Liver (tissue), 9 donors: ENCODE results near the gene COL5A1. TPM values are rescaled to one million over a fixed set of nuclear protein-coding genes. Genes with fewer than 3 reads are reported as not detected.

Source experiments
- DNase-seq: peaks from one replicate; pipeline ENCODE4 v3.0.0-alpha.2; 2017; ENCODE audit warnings: low spot score
- H3K27ac ChIP-seq, 2 donors: one replicate each; pipeline ENCODE4 v1.7.0; 2013; ENCODE audit warnings: inconsistent platforms in 2 of 2, low read length in 2 of 2, control low read depth in 1 of 2, low read depth in 1 of 2, mild to moderate bottlenecking in 1 of 2
- H3K27me3 ChIP-seq, 4 donors: one replicate each; pipeline versions ENCODE4 v1.6.1 to v1.7.0; 2013; ENCODE audit warnings: low read length in 3 of 4, inconsistent platforms in 1 of 4, mild to moderate bottlenecking in 1 of 4, moderate library complexity in 1 of 4; ENCODE audit not compliant: control insufficient read depth in 4 of 4, insufficient read depth in 4 of 4
- H3K36me3 ChIP-seq, 4 donors: one replicate each; pipeline versions ENCODE4 v1.6.1 to v1.7.0; 2013; ENCODE audit warnings: low read length in 3 of 4, mild to moderate bottlenecking in 3 of 4, low read depth in 1 of 4, moderate library complexity in 1 of 4; ENCODE audit not compliant: control insufficient read depth in 4 of 4, insufficient read depth in 3 of 4
- H3K4me1 ChIP-seq, 4 donors: one replicate each; pipeline versions ENCODE4 v1.6.1 to v1.7.0; 2013; ENCODE audit warnings: low read length in 3 of 4, mild to moderate bottlenecking in 3 of 4, moderate library complexity in 1 of 4; ENCODE audit not compliant: control insufficient read depth in 4 of 4, insufficient read depth in 4 of 4
- H3K4me3 ChIP-seq, 3 donors: one replicate each; pipeline versions ENCODE4 v1.6.1 to v1.7.0; 2013; ENCODE audit warnings: low read length in 3 of 3, control low read depth in 1 of 3, low read depth in 1 of 3, mild to moderate bottlenecking in 1 of 3
- H3K9ac ChIP-seq, 2 donors: one replicate each; pipeline ENCODE4 v1.7.0; 2013; ENCODE audit warnings: low read length in 2 of 2, mild to moderate bottlenecking in 2 of 2, moderate library complexity in 2 of 2, control low read depth in 1 of 2, low read depth in 1 of 2
- H3K9me3 ChIP-seq, 4 donors: one replicate each; pipeline versions ENCODE4 v1.6.1 to v1.7.0; 2013; ENCODE audit warnings: low read length in 3 of 4; ENCODE audit not compliant: control insufficient read depth in 4 of 4
- ATF3 ChIP-seq: IDR thresholded peaks from 2 replicates; pipeline ENCODE4 v1.6.1; 2016; ENCODE audit warnings: antibody characterized with exemption
- CTCF ChIP-seq: fragments of 150-350 bp; IDR thresholded peaks from 2 replicates; pipeline ENCODE4 v1.5.1; 2017; ENCODE audit warnings: improper control_type of control experiment, low read depth, low read length; ENCODE audit not compliant: missing input control
- EGR1 ChIP-seq, 2 donors: IDR thresholded peaks; 2 replicates each; pipeline ENCODE4 v1.6.1; 2016 to 2018; ENCODE audit warnings: antibody characterized with exemption in 2 of 2, low read depth in 2 of 2
- FOXA1 ChIP-seq: IDR thresholded peaks from 2 replicates; pipeline ENCODE4 v1.6.1; 2016; ENCODE audit warnings: antibody characterized with exemption
- FOXA2 ChIP-seq: IDR thresholded peaks from 2 replicates; pipeline ENCODE4 v1.6.1; 2016; ENCODE audit warnings: antibody characterized with exemption
- GABPA ChIP-seq, 2 donors: IDR thresholded peaks in 1 of 2; conservative IDR thresholded peaks in 1 of 2; 2 replicates each; pipeline ENCODE4 v1.6.1; 2016; ENCODE audit warnings: antibody characterized with exemption in 2 of 2, mild to moderate bottlenecking in 1 of 2, moderate library complexity in 1 of 2
- HNF4A ChIP-seq, 2 donors: conservative IDR thresholded peaks; 2 replicates each; pipeline ENCODE4 v1.6.1; 2016; ENCODE audit warnings: antibody characterized with exemption in 2 of 2, mild to moderate bottlenecking in 2 of 2
- MAX ChIP-seq: IDR thresholded peaks from 2 replicates; pipeline ENCODE4 v1.6.1; 2016; ENCODE audit warnings: antibody characterized with exemption
- NR2F2 ChIP-seq: IDR thresholded peaks from 2 replicates; pipeline ENCODE4 v1.6.1; 2016; ENCODE audit warnings: antibody characterized with exemption
- REST ChIP-seq: IDR thresholded peaks from 2 replicates; pipeline ENCODE4 v1.6.1; 2016; ENCODE audit warnings: antibody characterized with exemption, mild to moderate bottlenecking
- RXRA ChIP-seq, 2 donors: IDR thresholded peaks; 2 replicates each; pipeline ENCODE4 v1.6.1; 2017 to 2018; ENCODE audit warnings: antibody characterized with exemption in 2 of 2, mild to moderate bottlenecking in 1 of 2
- SP1 ChIP-seq: IDR thresholded peaks from 2 replicates; pipeline ENCODE4 v1.6.1; 2018; ENCODE audit warnings: antibody characterized with exemption, mild to moderate bottlenecking
- TAF1 ChIP-seq: conservative IDR thresholded peaks from 2 replicates; pipeline ENCODE4 v1.6.1; 2016; ENCODE audit warnings: antibody characterized with exemption, mild to moderate bottlenecking
- YY1 ChIP-seq: IDR thresholded peaks from 2 replicates; pipeline ENCODE4 v1.6.1; 2016; ENCODE audit warnings: antibody characterized with exemption, mild to moderate bottlenecking
- ZBTB33 ChIP-seq: IDR thresholded peaks from 2 replicates; pipeline ENCODE4 v1.6.1; 2016; ENCODE audit warnings: antibody characterized with exemption
- WGBS: extraction: QIAGEN DNeasy Blood & Tissue Kit; methylation state at CpG from one replicate; pipeline ENCODE4 v1.1.7; 2013; 5-methylcytosine and 5-hydroxymethylcytosine counted together
- polyA plus RNA-seq, 2 donors: library from polyadenylated mRNA; stranded (reverse) in 1 of 2; unstranded in 1 of 2; fragments of 200-250 nt in 1 of 2; fragments of >200 nt in 1 of 2; fragmentation: Nextera tagmentation in 1 of 2; extraction: Ambion mirVana in 1 of 2; gene quantifications; one replicate each; pipeline versions ENCODE4 v1.2.1 to v1.2.3, GENCODE V29; 2013 to 2015
- total RNA-seq, 2 donors: library from RNA; depleted of rRNA; stranded (reverse); fragments of >200 nt; gene quantifications; one replicate each; pipeline ENCODE4 v1.2.3, GENCODE V29; 2014
- donor health status: healthy.
- donor health status: healthy.
- donor health status: healthy.
- donor health status: healthy.
- donor health status: healthy.

The COL5A1 gene
- total and polyA plus RNA-seq, 4 donors, result 0.67 to 15.6 (median 11.2) TPM

- TF ChIP-seq ZBTB33 (no peak), NR2F2 (no peak), SP1 (no peak), YY1 (no peak), HNF4A (conservative IDR thresholded peaks at IDR 0.05) (no peak), REST (no peak), GABPA (IDR thresholded peaks at IDR 0.05 in 1 of 2, conservative IDR thresholded peaks at IDR 0.05 in 1 of 2) (no peak), RXRA (IDR thresholded peaks at IDR 0.05) (no peak), CTCF (no peak), FOXA1 (no peak), FOXA2 (no peak), EGR1 (IDR thresholded peaks at IDR 0.05; ENCODE audit: low read depth in 2 of 2) (no peak), TAF1 (no peak)
- H3K9ac ChIP-seq, result no peak overlapping the region
- H3K27ac ChIP-seq, result no peak overlapping the region
- no peaks in the 10 kb centered on the region for H3K9me3 ChIP-seq
- no peaks in the 10 kb centered on the region for H3K4me1 ChIP-seq
- no peak for DNase-seq
- peaks cover 0 to 3% (median 0%) of the 10 kb centered on the region in 4 donors for H3K27me3 ChIP-seq
- H3K36me3 ChIP-seq, result no peaks in the 10 kb centered on the region
- WGBS, result 86% methylated on average over 15 of the region's 15 CpGs
- H3K4me3 ChIP-seq, result no peak overlapping the region
Measured at GRCh38 chr9:134841180-134841904, 199.7 kb downstream of the COL5A1 start.

GRCh38 chr9:134842321-134842720 is 200.7 kb downstream of the COL5A1 start:
- no peak overlapping the region for H3K4me3 ChIP-seq

More at GRCh38 chr9:134842321-134842720, 200.7 kb downstream of the COL5A1 start:
- WGBS, result 83% methylated on average over 22 of the region's 22 CpGs
- Histone ChIP-seq H3K9ac (no peak overlapping the region), H3K27ac (no peak overlapping the region), H3K27me3 (peaks cover 0 to 3% (median 0%) of the 10 kb centered on the region in 4 donors), H3K4me1 (no peaks in the 10 kb centered on the region), H3K36me3 (no peaks in the 10 kb centered on the region), H3K9me3 (no peaks in the 10 kb centered on the region)
- DNase-seq, result no peak
- TF ChIP-seq MAX, result no peak
- no peak for TF ChIP-seq FOXA1
- TF ChIP-seq ATF3, result no peak
- TF ChIP-seq TAF1, result no peak
